GM12872 (cell line): ENCODE results near the gene ACBD3.

Experiments used
- TF ChIP-seq, protein P1 (sequence below): IDR thresholded peaks from 3 replicates; pipeline ENCODE4 v1.5.1; 2011; ENCODE audit warnings: low read depth, mild to moderate bottlenecking, low read length, moderate library complexity; ENCODE audit not compliant: insufficient read depth

Gene ACBD3

DNA sequence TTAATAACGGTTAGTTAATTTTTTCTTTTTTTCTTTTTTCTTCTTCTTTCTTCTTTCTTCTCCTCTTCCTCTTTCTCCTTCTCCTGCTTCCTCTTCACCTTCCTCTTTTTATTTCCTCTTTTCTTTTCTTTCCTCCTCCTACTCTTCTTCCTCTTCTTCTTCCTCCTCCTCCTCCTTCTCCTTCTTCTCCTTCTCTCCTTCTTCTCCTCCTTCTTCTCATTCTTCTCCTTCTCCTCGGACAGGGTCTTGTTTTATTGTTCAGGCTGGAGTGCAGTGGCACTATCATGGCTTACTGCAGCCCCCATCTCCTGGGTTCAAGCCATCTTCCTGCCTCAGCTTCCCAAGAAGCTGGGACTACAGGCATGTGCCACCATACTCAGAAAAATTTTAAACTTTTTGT lies 13.4 kb upstream of the ACBD3 start:
- TF ChIP-seq, protein P1, sequence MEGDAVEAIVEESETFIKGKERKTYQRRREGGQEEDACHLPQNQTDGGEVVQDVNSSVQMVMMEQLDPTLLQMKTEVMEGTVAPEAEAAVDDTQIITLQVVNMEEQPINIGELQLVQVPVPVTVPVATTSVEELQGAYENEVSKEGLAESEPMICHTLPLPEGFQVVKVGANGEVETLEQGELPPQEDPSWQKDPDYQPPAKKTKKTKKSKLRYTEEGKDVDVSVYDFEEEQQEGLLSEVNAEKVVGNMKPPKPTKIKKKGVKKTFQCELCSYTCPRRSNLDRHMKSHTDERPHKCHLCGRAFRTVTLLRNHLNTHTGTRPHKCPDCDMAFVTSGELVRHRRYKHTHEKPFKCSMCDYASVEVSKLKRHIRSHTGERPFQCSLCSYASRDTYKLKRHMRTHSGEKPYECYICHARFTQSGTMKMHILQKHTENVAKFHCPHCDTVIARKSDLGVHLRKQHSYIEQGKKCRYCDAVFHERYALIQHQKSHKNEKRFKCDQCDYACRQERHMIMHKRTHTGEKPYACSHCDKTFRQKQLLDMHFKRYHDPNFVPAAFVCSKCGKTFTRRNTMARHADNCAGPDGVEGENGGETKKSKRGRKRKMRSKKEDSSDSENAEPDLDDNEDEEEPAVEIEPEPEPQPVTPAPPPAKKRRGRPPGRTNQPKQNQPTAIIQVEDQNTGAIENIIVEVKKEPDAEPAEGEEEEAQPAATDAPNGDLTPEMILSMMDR = no peak

DNA sequence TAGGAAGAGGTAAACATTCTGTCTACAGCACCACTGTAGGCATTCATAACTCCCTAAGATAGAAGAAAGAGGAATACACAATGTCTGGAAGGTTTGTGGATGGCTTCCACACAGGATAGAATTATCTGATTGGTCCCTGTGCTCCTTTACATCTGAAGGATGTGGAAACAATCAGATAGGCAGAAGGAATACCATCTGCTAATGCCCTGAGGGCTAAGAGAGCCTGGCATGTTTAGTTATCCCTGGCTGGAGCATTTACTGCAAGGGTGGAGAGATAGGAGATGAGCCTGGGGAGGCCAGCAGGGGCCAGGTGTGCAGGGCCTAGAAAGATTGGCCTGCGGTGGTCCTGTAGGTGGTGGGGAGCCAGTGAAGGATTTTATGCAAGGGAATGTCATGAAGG lies 8.6 kb upstream of the ACBD3 start:
- TF ChIP-seq, protein P1 = no peak

DNA sequence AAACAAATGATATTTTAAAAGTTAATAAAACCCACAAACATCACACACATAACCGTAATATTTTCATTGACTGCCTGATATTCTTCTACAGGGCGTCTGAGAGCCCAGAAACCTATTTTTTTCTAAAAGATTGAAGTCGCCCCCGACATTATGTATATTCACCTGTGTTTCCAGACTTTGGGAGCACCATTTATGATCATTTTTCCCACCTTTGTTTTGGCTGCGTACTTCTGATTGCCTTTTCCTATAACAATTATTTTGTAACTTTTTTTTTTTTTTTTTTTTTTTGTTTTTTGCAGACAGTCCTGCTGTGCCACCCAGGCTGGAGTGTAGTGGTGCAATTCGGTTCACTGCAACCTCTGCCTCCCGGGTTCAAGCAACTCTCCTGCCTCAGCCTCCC lies 839 bp upstream of the ACBD3 start:
- TF ChIP-seq, protein P1 = no peak

DNA sequence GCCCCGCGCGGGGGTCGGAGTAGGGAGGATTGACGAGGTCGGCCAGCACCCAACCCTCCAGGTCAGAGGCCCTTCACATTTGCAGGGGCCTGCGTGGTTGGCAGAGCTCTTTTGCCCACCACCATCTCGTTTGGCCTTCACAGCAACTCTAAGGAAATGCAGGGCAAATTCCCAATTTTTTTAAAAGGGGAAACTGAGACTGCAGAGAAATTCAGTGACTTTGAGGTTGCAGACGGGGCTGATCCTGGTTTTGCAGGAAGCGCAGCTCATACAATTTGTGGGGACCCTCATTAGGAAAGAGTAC lies 430 bp upstream of the ACBD3 start:
- TF ChIP-seq, protein P1 = no peak

DNA sequence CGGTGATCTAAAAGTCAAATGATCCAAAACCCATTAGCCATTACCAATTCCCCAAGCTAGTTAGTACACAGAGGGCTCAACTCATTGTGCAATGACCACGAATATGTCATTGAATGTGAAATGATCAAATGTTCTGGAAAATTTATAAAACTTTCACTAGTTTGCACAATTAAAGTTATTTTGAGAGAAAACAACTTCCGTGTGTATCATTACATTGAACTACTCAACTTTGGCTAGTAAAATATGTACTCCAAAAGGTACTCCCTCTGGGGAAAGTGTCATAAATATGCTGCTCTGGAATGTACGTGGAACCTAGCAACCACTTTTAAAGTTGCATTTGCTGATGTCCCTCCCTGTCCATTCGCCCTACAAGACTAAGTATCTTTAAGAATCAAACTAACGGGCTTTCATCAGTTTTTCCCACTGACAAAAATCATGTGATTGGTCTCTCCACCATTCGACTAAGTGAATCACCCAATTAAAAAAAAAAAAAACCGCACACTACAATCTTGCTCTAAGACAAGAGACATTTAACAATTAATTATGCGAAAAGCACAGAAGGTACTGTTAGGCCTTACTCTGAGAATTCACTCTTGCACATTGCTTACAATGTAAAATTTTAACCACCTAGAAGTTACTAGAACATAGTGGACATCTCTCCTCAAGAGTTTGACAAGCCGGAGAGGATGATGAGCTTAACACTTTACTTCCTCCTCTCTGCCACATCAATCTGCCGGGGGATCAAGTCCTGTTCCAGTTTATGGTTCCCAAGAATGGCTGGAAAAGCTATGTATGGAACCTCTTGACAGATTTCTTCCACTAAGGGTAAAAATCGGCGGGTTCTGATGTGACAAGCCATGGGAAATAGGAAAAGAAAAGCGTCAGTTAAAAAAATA lies 1.2 kb downstream of the ACBD3 start:
- TF ChIP-seq, protein P1 = no peak

DNA sequence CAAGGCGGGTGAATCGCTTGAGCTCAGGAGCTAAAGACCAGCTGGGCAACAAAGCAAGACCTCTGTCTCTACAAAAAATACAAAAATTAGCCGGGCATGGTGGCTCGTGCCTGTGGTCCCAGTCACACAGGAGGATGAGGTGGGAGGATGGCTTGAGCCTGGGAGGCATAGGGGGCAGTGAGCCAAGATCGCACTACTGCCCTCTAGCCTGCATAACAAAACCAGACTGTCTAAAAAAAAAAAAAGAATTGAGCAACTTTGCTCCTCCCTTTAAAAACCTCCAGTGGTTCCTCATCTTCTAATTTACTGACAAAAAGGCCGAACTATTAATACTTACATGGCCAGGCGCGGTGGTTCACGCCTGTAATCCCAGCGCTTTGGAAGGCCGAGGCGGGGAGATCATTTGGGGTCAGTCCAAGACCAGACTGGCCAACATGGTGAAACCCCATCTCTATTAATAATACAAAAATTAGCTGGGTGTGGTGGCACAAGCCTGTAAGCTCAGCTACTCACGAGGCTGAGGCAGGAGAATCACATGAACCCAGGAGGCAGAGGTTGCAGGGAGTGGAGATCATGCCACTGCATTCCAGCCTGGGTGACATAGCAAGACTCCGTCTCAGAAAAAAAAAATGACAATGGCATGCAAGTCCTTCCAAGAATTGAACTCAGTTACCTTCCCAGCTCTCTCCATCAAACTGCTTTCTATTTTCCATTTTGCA lies 4.4 kb downstream of the ACBD3 start:
- TF ChIP-seq, protein P1 = peak; percentile 55; the same call in 2 of the 3 replicates

DNA sequence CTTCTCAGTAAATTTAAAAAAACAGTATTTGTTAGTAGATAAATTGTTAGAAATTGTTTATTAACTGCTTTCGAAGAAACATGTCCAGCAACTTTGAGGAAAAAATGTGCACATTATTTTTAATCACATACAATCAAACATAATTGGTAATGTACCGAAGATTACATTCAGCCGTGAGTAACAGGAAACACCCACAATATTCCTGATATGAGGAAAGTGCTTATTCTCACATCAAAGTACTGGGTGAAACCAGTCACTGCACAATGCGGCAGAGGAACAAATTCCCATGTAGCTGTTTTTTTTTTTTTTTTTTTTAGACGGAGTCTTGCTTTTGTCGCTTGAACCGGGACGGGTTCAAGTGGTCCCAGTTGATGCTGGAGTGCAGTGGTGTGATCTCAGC lies 9.7 kb downstream of the ACBD3 start:
- TF ChIP-seq, protein P1 = no peak
